Measurements from ENCODE around the gene MEX3A. TPM values are rescaled to one million over a fixed set of nuclear protein-coding genes. Genes with fewer than 3 reads are reported as not detected.

Gene MEX3A
- total and polyA plus RNA-seq, 2 of the 8 experiments (the other 6 are each of a cell fraction or from before 2014, with no cell fraction given), result 34.1 to 52.4 TPM

- TF ChIP-seq ATF2 (IDR thresholded peaks at IDR 0.05; ENCODE audit: low read length) (no peak), RFX5 (IDR thresholded peaks at IDR 0.05; ENCODE audit: borderline replicate concordance, low read depth, low read length) (no peak), BRCA1 (IDR thresholded peaks at IDR 0.05; ENCODE audit: low read depth, low read length) (no peak), KDM4A (IDR thresholded peaks at IDR 0.05; ENCODE audit: low read depth, low read length, severe bottlenecking) (no peak), SIRT6 (IDR thresholded peaks at IDR 0.05; ENCODE audit: low read length) (no peak), POLR2A (IDR thresholded peaks at IDR 0.05; ENCODE audit: control extremely low read depth in 1 of 2, low read depth in 2 of 2, low read length in 2 of 2) (no peak), KDM5A (IDR thresholded peaks at IDR 0.05; ENCODE audit: low read length) (no peak), SRF (IDR thresholded peaks at IDR 0.05; ENCODE audit: low read depth, low read length) (no peak), CBX8 (IDR thresholded peaks at IDR 0.05; ENCODE audit: borderline replicate concordance, low read depth, low read length) (no peak), CEBPB (IDR thresholded peaks at IDR 0.05; ENCODE audit: low read depth, low read length) (no peak), MAFK (IDR thresholded peaks at IDR 0.05; ENCODE audit: low read depth, low read length) (no peak), TBP (IDR thresholded peaks at IDR 0.05; ENCODE audit: low read depth, low read length) (no peak), CREB1 (IDR thresholded peaks at IDR 0.05) (no peak), RBBP5 (IDR thresholded peaks at IDR 0.05; ENCODE audit: borderline replicate concordance, low read depth, low read length) (no peak), KDM1A (IDR thresholded peaks at IDR 0.05; ENCODE audit: borderline replicate concordance, low read length) (no peak), TAF1 (IDR thresholded peaks at IDR 0.05; ENCODE audit: low read depth, low read length) (peak; percentile 9; the same call in 1 of the 2 replicates), TEAD4 (IDR thresholded peaks at IDR 0.05; ENCODE audit: low read depth, low read length) (no peak), RXRA (IDR thresholded peaks at IDR 0.05; ENCODE audit: insufficient read depth, low read depth, low read length) (no peak), GTF2F1 (IDR thresholded peaks at IDR 0.05; ENCODE audit: borderline replicate concordance, low read depth, low read length) (no peak), NANOG (IDR thresholded peaks at IDR 0.05; ENCODE audit: insufficient read depth, low read depth, low read length, poor library complexity, severe bottlenecking) (no peak), SP2 (IDR thresholded peaks at IDR 0.05; ENCODE audit: low read length) (no peak)
- TF ChIP-seq, protein P1, sequence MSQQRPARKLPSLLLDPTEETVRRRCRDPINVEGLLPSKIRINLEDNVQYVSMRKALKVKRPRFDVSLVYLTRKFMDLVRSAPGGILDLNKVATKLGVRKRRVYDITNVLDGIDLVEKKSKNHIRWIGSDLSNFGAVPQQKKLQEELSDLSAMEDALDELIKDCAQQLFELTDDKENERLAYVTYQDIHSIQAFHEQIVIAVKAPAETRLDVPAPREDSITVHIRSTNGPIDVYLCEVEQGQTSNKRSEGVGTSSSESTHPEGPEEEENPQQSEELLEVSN (IDR thresholded peaks at IDR 0.05), result 0 out of 2 replicates have a peak, but pooled peaks have one; percentile 14
- TF ChIP-seq, protein P2, sequence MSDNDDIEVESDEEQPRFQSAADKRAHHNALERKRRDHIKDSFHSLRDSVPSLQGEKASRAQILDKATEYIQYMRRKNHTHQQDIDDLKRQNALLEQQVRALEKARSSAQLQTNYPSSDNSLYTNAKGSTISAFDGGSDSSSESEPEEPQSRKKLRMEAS (IDR thresholded peaks at IDR 0.05), result peak; percentile 92
Measured at GRCh38 chr1:156081180-156081916, 917 bp downstream of the MEX3A start (continued).

Data from H1 (cell line).